Measurements from ENCODE around the gene HOMEZ. TPM values are rescaled to one million over a fixed set of nuclear protein-coding genes. Genes with fewer than 3 reads are reported as not detected.

HOMEZ gene
- total and polyA plus RNA-seq, 2 experiments from 2014 or later: 5.3 to 7.9 TPM

DNA sequence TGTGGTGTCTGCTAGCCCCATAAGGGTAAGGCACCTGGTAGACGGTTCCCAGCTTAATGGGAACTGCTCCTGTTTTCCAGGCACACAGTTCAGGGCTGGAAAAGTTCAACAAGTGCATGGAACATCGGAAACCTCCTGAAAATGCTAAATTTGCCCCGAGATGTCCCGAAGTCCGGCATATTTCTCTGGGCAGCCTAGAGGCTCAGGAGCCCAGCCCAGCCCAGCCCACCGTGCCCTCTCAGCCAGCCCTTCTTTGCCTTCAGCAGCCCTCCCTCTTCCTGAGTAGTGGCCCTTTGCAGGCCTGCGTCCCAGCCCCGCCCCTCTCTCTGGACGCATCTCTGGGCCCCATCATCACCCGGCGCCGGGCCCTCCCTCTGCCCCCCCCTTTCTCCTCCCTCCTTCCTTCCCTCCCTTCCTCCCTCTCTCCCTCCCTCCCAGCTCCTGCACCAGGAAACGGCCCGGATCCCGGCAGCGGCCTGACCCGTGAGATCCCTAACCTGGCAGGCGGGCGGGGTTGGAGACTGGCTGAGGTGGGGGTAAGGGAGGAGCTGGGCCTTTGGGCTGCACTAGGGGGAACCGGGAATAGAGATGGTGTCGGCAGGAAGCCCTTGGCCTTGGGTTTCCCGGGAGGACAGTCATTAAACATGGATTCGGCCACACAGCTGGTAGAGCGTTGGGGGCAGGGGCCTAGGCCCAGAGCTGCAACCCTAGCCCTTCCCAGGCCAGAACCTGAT lies 20.6 kb upstream of the HOMEZ start, which contains the start of gene BCL2L2:
BCL2L2 (plus strand) TSS at position 422 of the 734 bp plus-strand sequence. CDS start 935 bp downstream, outside the sequence.
- DNase-seq (ENCODE audit: low spot score): peak; percentile 97
- peak within 1 kb of the TSS; percentile 85 for H3K27ac ChIP-seq (ENCODE audit: low read depth)
- ATAC-seq: peak; percentile 70
- peaks cover 15% of the 10 kb centered on the region for H3K4me1 ChIP-seq (ENCODE audit: insufficient read depth)
- H2AFZ ChIP-seq: peak within 1 kb of the TSS; percentile 94
- H4K20me1 ChIP-seq (replicated peaks; ENCODE audit: insufficient read depth): no peaks in the 10 kb centered on the region; the same call in 1 of the 2 replicates
- Mint-ChIP-seq H3K27ac (peak within 1 kb of the TSS; percentile 96), H3K4me1 (peaks cover 26% of the 10 kb centered on the region), H3K27me3 (ENCODE audit: insufficient read depth, low read depth, poor library complexity) (peaks cover 20% of the 10 kb centered on the region), H3K4me3 (peak within 1 kb of the TSS; percentile 94), H3K9me3 (no peaks in the 10 kb centered on the region; the same call in 2 of the 3 replicates), H3K36me3 (ENCODE audit: low read depth) (peaks cover 20% of the 10 kb centered on the region; the same call in 2 of the 3 replicates)
- peak within 1 kb of the TSS; percentile 85 for H3K4me3 ChIP-seq
- H3K27me3 ChIP-seq (ENCODE audit: insufficient read depth): peaks cover 27% of the 10 kb centered on the region
- TF ChIP-seq STAT1 (IDR thresholded peaks at IDR 0.05; ENCODE audit: unreplicated experiment) (no peak), JUNB (IDR thresholded peaks at IDR 0.05; ENCODE audit: unreplicated experiment) (no peak), ZNF114 (CRISPR knock-in tag; IDR thresholded peaks at IDR 0.05) (no peak), POLR2AphosphoS5 (IDR thresholded peaks at IDR 0.05; ENCODE audit: low read depth) (peak; percentile 80), CREB1 (CRISPR knock-in tag; IDR thresholded peaks at IDR 0.05; ENCODE audit: low read depth) (peak; percentile 98), EZH2 (IDR thresholded peaks at IDR 0.05; ENCODE audit: low read depth, unreplicated experiment) (no peak), ZNF331 (CRISPR knock-in tag; IDR thresholded peaks at IDR 0.05; ENCODE audit: low read depth) (no peak), EZH2phosphoT487 (IDR thresholded peaks at IDR 0.05; ENCODE audit: unreplicated experiment) (no peak), CTCF (conservative IDR thresholded peaks at IDR 0.05; ENCODE audit: low read depth in 2 of 2) (no peak), REST (IDR thresholded peaks at IDR 0.05; ENCODE audit: unreplicated experiment) (no peak), ZNF462 (CRISPR knock-in tag; IDR thresholded peaks at IDR 0.05) (no peak), ETS1 (IDR thresholded peaks at IDR 0.05) (peak; percentile 71; the same call in 1 of the 2 replicates), NANOG (IDR thresholded peaks at IDR 0.05; ENCODE audit: borderline replicate concordance) (no peak)
- H3F3A ChIP-seq (replicated peaks; ENCODE audit: low read depth): peaks cover 12% of the 10 kb centered on the region
- peaks cover 11% of the 10 kb centered on the region; the same call in 1 of the 2 replicates for H3K79me2 ChIP-seq (replicated peaks; ENCODE audit: insufficient read depth)
- no peaks in the 10 kb centered on the region; the same call in 1 of the 2 replicates for H3K36me3 ChIP-seq (ENCODE audit: insufficient read depth)
- no peaks in the 10 kb centered on the region for H3K9me2 ChIP-seq (ENCODE audit: insufficient read depth)
- H3K4me2 ChIP-seq: peak within 1 kb of the TSS; percentile 96
